Neural cell (in vitro differentiated cells): ENCODE data around the gene PRKCE. TPM values are rescaled to one million over a fixed set of nuclear protein-coding genes. Genes with fewer than 3 reads are reported as not detected.

Experiments used
- H2AFZ ChIP-seq: fragments of 200-600, 300-800 bp; sonication (generic), shearing (Covaris generic); 2 replicates; pipeline ENCODE4 v1.6.0; 2014; ENCODE audit warnings: low read depth, mild to moderate bottlenecking, antibody characterized with exemption, low read length, moderate library complexity
- H3F3A ChIP-seq: fragments of 200-600 bp; shearing (Covaris generic); 2 replicates; pipeline ENCODE4 v1.6.1; 2016; ENCODE audit warnings: mild to moderate bottlenecking, moderate library complexity, mixed read lengths, antibody characterized with exemption, low read length; ENCODE audit not compliant: insufficient read depth, poor library complexity, severe bottlenecking
- H3K27ac ChIP-seq: fragments of 200-600, 300-800 bp; sonication (generic), shearing (Covaris generic); 2 replicates; pipeline ENCODE4 v1.5.1; 2014; ENCODE audit warnings: mild to moderate bottlenecking, low read length, moderate library complexity
- H3K27me3 ChIP-seq: fragments of 300-800, 200-600 bp; sonication (generic), shearing (Covaris generic); 2 replicates; pipeline ENCODE4 v1.6.0; 2014; ENCODE audit warnings: mild to moderate bottlenecking, low read depth, low read length, moderate library complexity; ENCODE audit not compliant: insufficient read depth
- H3K36me3 ChIP-seq: fragments of 300-800, 200-600 bp; sonication (generic), shearing (Covaris generic); 2 replicates; pipeline ENCODE4 v1.5.1; 2014; ENCODE audit warnings: mild to moderate bottlenecking, antibody characterized with exemption, low read length, moderate library complexity; ENCODE audit not compliant: insufficient read depth
- H3K4me2 ChIP-seq: fragments of 300-800, 200-600 bp; sonication (generic), shearing (Covaris generic); 2 replicates; pipeline ENCODE4 v1.6.0; 2014; ENCODE audit warnings: mild to moderate bottlenecking, low read length
- H3K4me3 ChIP-seq: fragments of 300-800, 200-600 bp; sonication (generic), shearing (Covaris generic); 2 replicates; pipeline ENCODE4 v1.5.1; 2014; ENCODE audit warnings: mild to moderate bottlenecking, low read length, moderate library complexity
- H3K79me2 ChIP-seq: fragments of 200-600 bp; shearing (Covaris generic); replicated peaks from 2 replicates; pipeline ENCODE4 v1.6.0; 2014; ENCODE audit warnings: mild to moderate bottlenecking, low read length, moderate library complexity; ENCODE audit not compliant: insufficient read depth
- H3K9ac ChIP-seq: fragments of 300-800, 200-600 bp; sonication (generic), shearing (Covaris generic); 2 replicates; pipeline ENCODE4 v1.6.1; 2016; ENCODE audit warnings: mild to moderate bottlenecking, low read length, mixed read lengths
- H3K9me2 ChIP-seq: fragments of 200-600 bp; shearing (Covaris generic); 2 replicates; pipeline ENCODE4 v1.6.1; 2016; ENCODE audit warnings: mild to moderate bottlenecking, low read length, mixed read lengths; ENCODE audit not compliant: insufficient read depth
- H3K9me3 ChIP-seq: fragments of 200-600, 300-800 bp; sonication (generic), shearing (Covaris generic); 2 replicates; pipeline ENCODE4 v1.6.1; 2016; ENCODE audit warnings: mild to moderate bottlenecking, mixed run types, low read length, moderate library complexity, mixed read lengths
- H4K20me1 ChIP-seq: fragments of 200-600 bp; shearing (Covaris generic); 2 replicates; pipeline ENCODE4 v1.6.1; 2016; ENCODE audit warnings: mild to moderate bottlenecking, mixed run types; ENCODE audit not compliant: insufficient read depth
- CTCF ChIP-seq: fragments of 450-650 bp; IDR thresholded peaks from 2 replicates; pipeline ENCODE4 v1.5.1; 2014; ENCODE audit warnings: antibody characterized with exemption, mild to moderate bottlenecking, moderate library complexity; ENCODE audit not compliant: poor library complexity, severe bottlenecking
- EP300 ChIP-seq: fragments of 450-650 bp; conservative IDR thresholded peaks from 2 replicates; pipeline ENCODE4 v1.6.1; 2014; ENCODE audit warnings: antibody characterized with exemption, mild to moderate bottlenecking, moderate library complexity; ENCODE audit not compliant: poor library complexity, severe bottlenecking
- EZH2 ChIP-seq: fragments of 200-600, 300-800 bp; shearing (Covaris generic), sonication (generic); IDR thresholded peaks from 2 replicates; pipeline ENCODE4 v1.6.1; 2014; ENCODE audit warnings: antibody characterized with exemption, low read length, borderline replicate concordance, mild to moderate bottlenecking; ENCODE audit not compliant: insufficient read depth, poor library complexity, severe bottlenecking
- MXI1 ChIP-seq: fragments of 450-650 bp; conservative IDR thresholded peaks from 2 replicates; pipeline ENCODE4 v1.6.1; 2014; ENCODE audit warnings: antibody characterized with exemption, mild to moderate bottlenecking; ENCODE audit not compliant: poor library complexity, severe bottlenecking
- POLR2AphosphoS5 ChIP-seq: IDR thresholded peaks from 2 replicates; pipeline ENCODE4 v1.6.1; 2012
- RAD21 ChIP-seq: fragments of 450-650 bp; conservative IDR thresholded peaks from 2 replicates; pipeline ENCODE4 v1.6.1; 2014; ENCODE audit warnings: antibody characterized with exemption, mild to moderate bottlenecking, moderate library complexity
- REST ChIP-seq: IDR thresholded peaks from 2 replicates; pipeline ENCODE4 v1.6.1; 2012; ENCODE audit warnings: borderline replicate concordance
- SMC3 ChIP-seq: fragments of 450-650 bp; conservative IDR thresholded peaks from 2 replicates; pipeline ENCODE4 v1.6.1; 2014; ENCODE audit warnings: antibody characterized with exemption, mild to moderate bottlenecking, moderate library complexity; ENCODE audit not compliant: poor library complexity
- TAF1 ChIP-seq: IDR thresholded peaks from 2 replicates; pipeline ENCODE4 v1.6.1; 2012; ENCODE audit warnings: low read depth
- polyA plus RNA-seq: library from polyadenylated mRNA; depleted of rRNA; stranded (reverse); fragments of >200 nt; gene quantifications from 2 replicates; pipeline ENCODE4 v1.2.3, GENCODE V29; 2014

The PRKCE gene
- polyA plus RNA-seq, 1 donor from 2014 or later, result 5.4 TPM

- Histone ChIP-seq H4K20me1 (no peaks in the 10 kb centered on the region), H3K9me3 (no peaks in the 10 kb centered on the region), H3K79me2 (no peaks in the 10 kb centered on the region), H3K27ac (no peak overlapping the region), H3K36me3 (no peaks in the 10 kb centered on the region), H3K4me2 (no peak overlapping the region), H3K27me3 (no peaks in the 10 kb centered on the region), H2AFZ (no peak overlapping the region), H3K9me2 (no peaks in the 10 kb centered on the region), H3K4me3 (no peak overlapping the region), H3K9ac (no peak overlapping the region), H3F3A (no peaks in the 10 kb centered on the region)
- TF ChIP-seq RAD21 (no peak), SMC3 (no peak), TAF1 (no peak), POLR2AphosphoS5 (no peak), EZH2 (no peak), REST (no peak), EP300 (no peak), CTCF (no peak)
Measured at GRCh38 chr2:46167924-46168323, 516.4 kb downstream of the PRKCE start.

GRCh38 chr2:46169467-46169866 is 518.0 kb downstream of the PRKCE start:
- H3K9ac ChIP-seq, result no peak overlapping the region
- no peak overlapping the region for H3K4me3 ChIP-seq
- no peaks in the 10 kb centered on the region for H3F3A ChIP-seq
- no peaks in the 10 kb centered on the region for H3K36me3 ChIP-seq
- H3K9me2 ChIP-seq, result no peaks in the 10 kb centered on the region
- TF ChIP-seq MXI1, result no peak
- no peak for TF ChIP-seq SMC3
- H3K27ac ChIP-seq, result no peak overlapping the region
- H3K27me3 ChIP-seq, result no peaks in the 10 kb centered on the region
- H3K79me2 ChIP-seq, result no peaks in the 10 kb centered on the region
- no peaks in the 10 kb centered on the region for H4K20me1 ChIP-seq
- H2AFZ ChIP-seq, result no peak overlapping the region
- H3K4me2 ChIP-seq, result no peak overlapping the region
- H3K9me3 ChIP-seq, result no peaks in the 10 kb centered on the region

- Histone ChIP-seq H3K9me2 (no peaks in the 10 kb centered on the region), H3K27ac (no peak overlapping the region), H3K36me3 (no peaks in the 10 kb centered on the region), H3F3A (no peaks in the 10 kb centered on the region), H3K27me3 (no peaks in the 10 kb centered on the region), H4K20me1 (no peaks in the 10 kb centered on the region), H3K79me2 (no peaks in the 10 kb centered on the region), H3K4me3 (no peak overlapping the region), H2AFZ (no peak overlapping the region), H3K9ac (no peak overlapping the region), H3K4me2 (no peak overlapping the region), H3K9me3 (no peaks in the 10 kb centered on the region)
- TF ChIP-seq POLR2AphosphoS5, result no peak
- no peak for TF ChIP-seq CTCF
- TF ChIP-seq RAD21, result no peak
- no peak for TF ChIP-seq REST
- no peak for TF ChIP-seq TAF1
- no peak for TF ChIP-seq EP300
- no peak for TF ChIP-seq SMC3
- no peak for TF ChIP-seq MXI1
- TF ChIP-seq EZH2, result no peak
Measured at GRCh38 chr2:46170026-46170425, 518.6 kb downstream of the PRKCE start.
